Stomach (tissue), 9 donors: Measurements from ENCODE around the gene PDE8A. TPM values are rescaled to one million over a fixed set of nuclear protein-coding genes. Genes with fewer than 3 reads are reported as not detected.
A peak's percentile ranks its signal among the peaks of the same experiment; 100 is the strongest.

Experiments used
- DNase-seq, 2 donors: peaks; one replicate each; pipeline versions ENCODE4 v3.0.0 to v3.0.0-alpha.2; 2013 to 2019
- H3K27ac ChIP-seq, 5 donors: fragments of 200-600 bp in 4 of 5; sonication (generic) in 4 of 5; one replicate each; pipeline ENCODE4 v1.5.1; 2013 to 2019; ENCODE audit warnings: mild to moderate bottlenecking in 1 of 5, moderate library complexity in 1 of 5
- H3K27me3 ChIP-seq, 3 donors: fragments of 200-600 bp; sonication (generic); one replicate each; pipeline ENCODE4 v1.5.1; 2017 to 2019; ENCODE audit warnings: mixed run types in 1 of 3
- H3K36me3 ChIP-seq, 4 donors: fragments of 200-600 bp; sonication (generic); 1 replicate in 3 of 4; 2 replicates in 1 of 4; pipeline ENCODE4 v1.5.1; 2016 to 2019
- H3K4me1 ChIP-seq, 4 donors: fragments of 200-600 bp; sonication (generic); one replicate each; pipeline ENCODE4 v1.5.1; 2016 to 2019
- H3K4me3 ChIP-seq, 4 donors: fragments of 200-600 bp; sonication (generic) in 3 of 4; one replicate each; pipeline ENCODE4 v1.5.1; 2016 to 2019; ENCODE audit warnings: mild to moderate bottlenecking in 1 of 4
- H3K9me3 ChIP-seq, 4 donors: fragments of 200-600 bp; sonication (generic); one replicate each; pipeline ENCODE4 v1.5.1; 2016 to 2019
- EP300 ChIP-seq: sonication (generic); formaldehyde crosslinking; IDR thresholded peaks from one replicate; pipeline ENCODE4 v1.6.1; 2017; ENCODE audit warnings: antibody characterized with exemption
- POLR2A ChIP-seq, 4 donors: fragments of 450-650 bp; IDR thresholded peaks; one replicate each; pipeline ENCODE4 v1.6.1; 2016; ENCODE audit warnings: antibody characterized with exemption in 4 of 4, control low read depth in 2 of 4, mild to moderate bottlenecking in 1 of 4, moderate library complexity in 1 of 4
- POLR2AphosphoS5 ChIP-seq, 3 donors: sonication (generic); formaldehyde crosslinking; IDR thresholded peaks; one replicate each; pipeline ENCODE4 v1.6.1; 2016; ENCODE audit warnings: antibody characterized with exemption in 3 of 3
- WGBS, 5 donors: extraction: QIAGEN DNeasy Blood & Tissue Kit in 3 of 5; methylation state at CpG; one replicate each; pipeline versions ENCODE4 v1.1.5 to v1.1.7; 2013 to 2018; 5-methylcytosine and 5-hydroxymethylcytosine counted together
- intact Hi-C: fragments of 100-400 bp; cut with DNase I; formaldehyde crosslinking; loops from one replicate; pipeline ENCODE4 v1.15.1; 2023; ENCODE audit warnings: low total_unique reads
- polyA plus RNA-seq, 3 donors: library from polyadenylated mRNA; stranded (reverse); fragments of 200-250 nt; gene quantifications; one replicate each; pipeline ENCODE4 v1.2.3, GENCODE V29; 2013
- total RNA-seq, 5 donors: library from RNA; depleted of rRNA; stranded (reverse); fragments of >200 nt; gene quantifications; one replicate each; pipeline versions ENCODE4 v1.1.0 to v1.2.3, GENCODE V29; 2014 to 2016
- TF ChIP-seq, protein P1 (sequence below), 7 experiments: fragments of 450-650 bp in 4 of 7; fragments of 200-600 bp in 3 of 7; sonication (generic) in 3 of 7; IDR thresholded peaks; one replicate each; pipeline ENCODE4 v1.5.1; 2016 to 2019; ENCODE audit warnings: antibody characterized with exemption in 7 of 7, control low read depth in 2 of 7, mild to moderate bottlenecking in 1 of 7
- donor health status: healthy with polysubstance abuse.
- donor health status: Bipolar disorder and iron deficiency.
- donor health status: healthy.

Gene PDE8A
- total and polyA plus RNA-seq, 8 donors, result 15.6 to 85.9 (median 38.3) TPM

GRCh38 chr15:85048430-85048829, 66.8 kb downstream of the PDE8A start:
- intact Hi-C loops, result no loop called here
- Histone ChIP-seq H3K27me3 (no peaks in the 10 kb centered on the region), H3K9me3 (no peaks in the 10 kb centered on the region), H3K27ac (peak overlapping the region in 3 of 5 donors; percentile 50 to 71 (median 54)), H3K36me3 (no peaks in the 10 kb centered on the region), H3K4me1 (peaks cover 0 to 46% (median 28%) of the 10 kb centered on the region in 4 donors), H3K4me3 (no peak overlapping the region)
- no peak for TF ChIP-seq EP300
- 42 to 62% (median 46%) methylated on average over 6 of the region's 6 CpGs for WGBS, 5 donors
- DNase-seq, result no peak

DNA sequence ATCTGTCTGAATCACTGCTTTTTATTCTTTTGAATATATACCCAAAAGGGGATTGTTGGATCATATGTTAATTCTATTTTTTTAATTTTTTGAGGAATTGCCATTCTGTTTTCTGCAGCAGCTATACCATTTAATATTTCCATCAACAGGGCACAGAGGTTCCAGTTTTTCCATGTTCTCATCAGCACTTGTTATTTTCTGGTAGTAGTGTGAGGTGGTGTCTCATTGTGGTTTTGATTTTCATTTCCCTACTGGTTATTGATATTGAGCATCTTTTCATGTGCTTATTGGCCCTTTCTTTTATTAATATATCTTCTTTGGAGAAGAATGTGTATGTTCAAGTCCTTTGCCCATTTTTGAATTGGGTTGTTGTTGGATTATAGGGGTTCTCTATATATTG, 68.1 kb downstream of the PDE8A start:
- Histone ChIP-seq H3K27me3 (no peaks in the 10 kb centered on the region), H3K4me3 (no peak overlapping the region), H3K9me3 (no peaks in the 10 kb centered on the region), H3K27ac (no peak overlapping the region), H3K36me3 (no peaks in the 10 kb centered on the region), H3K4me1 (peaks cover 0 to 41% (median 27%) of the 10 kb centered on the region in 4 donors)
- intact Hi-C loops, result no loop called here
- TF ChIP-seq POLR2A (IDR thresholded peaks at IDR 0.05), result no peak
- no peak for DNase-seq

GRCh38 chr15:85059734-85060133, 78.1 kb downstream of the PDE8A start:
- no peak for DNase-seq
- Histone ChIP-seq H3K27me3 (no peaks in the 10 kb centered on the region), H3K9me3 (peaks cover 0 to 6% (median 0%) of the 10 kb centered on the region in 4 donors), H3K27ac (no peak overlapping the region), H3K4me1 (peaks cover 0 to 11% (median 3%) of the 10 kb centered on the region in 4 donors), H3K36me3 (peaks cover 0 to 7% (median 0%) of the 10 kb centered on the region in 4 donors), H3K4me3 (no peak overlapping the region)
- TF ChIP-seq, protein P1, sequence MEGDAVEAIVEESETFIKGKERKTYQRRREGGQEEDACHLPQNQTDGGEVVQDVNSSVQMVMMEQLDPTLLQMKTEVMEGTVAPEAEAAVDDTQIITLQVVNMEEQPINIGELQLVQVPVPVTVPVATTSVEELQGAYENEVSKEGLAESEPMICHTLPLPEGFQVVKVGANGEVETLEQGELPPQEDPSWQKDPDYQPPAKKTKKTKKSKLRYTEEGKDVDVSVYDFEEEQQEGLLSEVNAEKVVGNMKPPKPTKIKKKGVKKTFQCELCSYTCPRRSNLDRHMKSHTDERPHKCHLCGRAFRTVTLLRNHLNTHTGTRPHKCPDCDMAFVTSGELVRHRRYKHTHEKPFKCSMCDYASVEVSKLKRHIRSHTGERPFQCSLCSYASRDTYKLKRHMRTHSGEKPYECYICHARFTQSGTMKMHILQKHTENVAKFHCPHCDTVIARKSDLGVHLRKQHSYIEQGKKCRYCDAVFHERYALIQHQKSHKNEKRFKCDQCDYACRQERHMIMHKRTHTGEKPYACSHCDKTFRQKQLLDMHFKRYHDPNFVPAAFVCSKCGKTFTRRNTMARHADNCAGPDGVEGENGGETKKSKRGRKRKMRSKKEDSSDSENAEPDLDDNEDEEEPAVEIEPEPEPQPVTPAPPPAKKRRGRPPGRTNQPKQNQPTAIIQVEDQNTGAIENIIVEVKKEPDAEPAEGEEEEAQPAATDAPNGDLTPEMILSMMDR (IDR thresholded peaks at IDR 0.05), result no peak
- TF ChIP-seq POLR2A (IDR thresholded peaks at IDR 0.05) (no peak), EP300 (no peak), POLR2AphosphoS5 (IDR thresholded peaks at IDR 0.05) (no peak)
- WGBS, 5 donors, result 50 to 93% (median 72%) methylated on average over 2 of the region's 2 CpGs
- intact Hi-C loops, result no loop called here

- no peak for DNase-seq
- Histone ChIP-seq H3K4me3 (no peak overlapping the region), H3K4me1 (peaks cover 0 to 11% (median 3%) of the 10 kb centered on the region in 4 donors), H3K36me3 (peaks cover 0 to 10% (median 6%) of the 10 kb centered on the region in 4 donors), H3K9me3 (no peaks in the 10 kb centered on the region), H3K27ac (no peak overlapping the region), H3K27me3 (no peaks in the 10 kb centered on the region)
- intact Hi-C loops, result no loop called here
- TF ChIP-seq POLR2AphosphoS5 (IDR thresholded peaks at IDR 0.05) (no peak), EP300 (no peak), POLR2A (IDR thresholded peaks at IDR 0.05) (no peak)
- TF ChIP-seq, protein P1 (IDR thresholded peaks at IDR 0.05), result no peak
- 82 to 95% (median 90%) methylated on average over 2 of the region's 2 CpGs for WGBS, 5 donors
Observed at GRCh38 chr15:85062560-85062959, 80.9 kb downstream of the PDE8A start.

GRCh38 chr15:85063088-85063487, 81.4 kb downstream of the PDE8A start:
- TF ChIP-seq, protein P1 (IDR thresholded peaks at IDR 0.05), result no peak
- TF ChIP-seq POLR2AphosphoS5 (IDR thresholded peaks at IDR 0.05) (no peak), POLR2A (IDR thresholded peaks at IDR 0.05) (no peak), EP300 (no peak)
- H3K27ac ChIP-seq, result no peak overlapping the region
- no peak for DNase-seq
- H3K9me3 ChIP-seq, result no peaks in the 10 kb centered on the region
- H3K36me3 ChIP-seq, result peaks cover 0 to 15% (median 12%) of the 10 kb centered on the region in 4 donors
- H3K27me3 ChIP-seq, result no peaks in the 10 kb centered on the region
- peaks cover 0 to 11% (median 3%) of the 10 kb centered on the region in 4 donors for H3K4me1 ChIP-seq
- H3K4me3 ChIP-seq, result no peak overlapping the region
- 73 to 95% (median 86%) methylated on average over 2 of the region's 2 CpGs for WGBS, 5 donors
- intact Hi-C loops, result no loop called here
